GM19025 (cell line): ENCODE results near the gene DPH5.
"Not testable (repeated sequence)": the region's sequence is repeated elsewhere in the genome, so short reads cannot be mapped to it uniquely, and the experiment has no call there.

Experiments used
- ATAC-seq: cut with Tn5 transposase; IDR thresholded peaks from one replicate; pipeline ENCODE4 v1.9.1; 2021; ENCODE audit warnings: mild to moderate bottlenecking, low read depth, moderate library complexity; ENCODE audit not compliant: unreplicated experiment

The DPH5 gene

DNA sequence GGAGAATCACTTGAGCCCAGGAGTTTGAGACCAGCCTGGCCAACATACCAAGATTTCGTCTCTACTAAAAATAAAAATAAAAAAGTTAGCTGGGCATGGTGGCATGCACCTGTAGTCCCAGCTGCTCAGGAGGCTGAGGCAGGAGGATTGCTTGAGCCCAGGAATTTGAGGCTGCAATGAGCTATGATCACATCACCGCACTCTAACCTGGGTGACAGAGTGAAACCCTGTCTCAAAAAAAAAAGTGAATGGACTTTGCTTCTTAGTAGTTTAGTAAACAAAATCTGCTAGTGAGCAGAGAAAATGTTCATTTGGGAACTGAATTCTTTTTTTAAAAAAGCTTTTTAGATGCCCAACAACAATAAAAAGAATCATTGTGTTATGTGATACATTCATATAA, 6.5 kb upstream of the DPH5 start:
- ATAC-seq = not testable (repeated sequence)

- no peak for ATAC-seq
These were observed 5.3 kb upstream of the DPH5 start for GRCh38 chr1:101030881-101031280.

GRCh38 chr1:101029184-101029583, 3.6 kb upstream of the DPH5 start:
- no peak for ATAC-seq

DNA sequence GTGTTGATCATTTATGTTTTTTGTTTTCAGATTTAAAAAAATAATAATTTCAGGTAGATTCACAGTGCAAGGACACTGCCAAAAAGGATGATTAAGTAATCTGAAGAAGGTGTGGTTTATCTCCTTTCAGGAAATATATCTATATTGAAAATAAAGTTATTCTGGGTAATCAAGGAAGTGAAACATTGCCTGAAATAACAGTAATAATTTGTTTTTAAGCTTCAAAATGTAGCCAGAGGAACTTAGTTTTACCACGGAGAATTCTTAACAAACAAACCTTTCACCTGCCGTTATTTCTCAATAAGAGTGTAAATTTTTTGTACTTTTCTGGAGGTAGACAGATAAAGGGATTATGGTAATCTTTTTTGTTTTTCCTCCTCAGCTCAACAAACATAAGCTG, 2.9 kb upstream of the DPH5 start:
- ATAC-seq = no peak

DNA sequence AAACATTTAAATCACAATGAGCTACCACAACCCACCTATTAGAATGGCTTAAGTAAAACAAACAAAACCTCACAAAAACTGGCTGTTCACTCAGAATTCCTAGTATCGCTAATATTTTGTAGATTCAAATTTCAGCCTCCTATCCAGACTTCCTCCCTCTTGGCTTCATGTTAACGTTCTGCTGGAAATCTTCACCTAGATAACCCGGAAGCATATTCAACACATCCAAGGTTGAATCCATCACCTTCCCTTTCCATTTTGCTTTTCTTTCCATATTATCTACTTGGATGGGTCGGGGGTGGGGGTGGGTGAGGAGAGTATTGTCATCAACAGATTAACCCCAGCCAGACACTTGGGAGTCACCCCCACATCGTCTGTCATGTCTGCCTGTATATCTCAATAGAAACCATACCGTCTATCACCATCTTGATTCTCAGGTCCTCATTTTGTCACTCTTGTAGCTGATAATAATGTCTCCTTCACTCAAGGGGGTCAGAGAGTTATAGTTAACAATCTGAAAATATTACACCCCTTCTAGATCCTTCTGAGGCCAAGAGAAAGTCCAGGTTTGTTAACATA, 1.7 kb upstream of the DPH5 start:
- no peak for ATAC-seq

DNA sequence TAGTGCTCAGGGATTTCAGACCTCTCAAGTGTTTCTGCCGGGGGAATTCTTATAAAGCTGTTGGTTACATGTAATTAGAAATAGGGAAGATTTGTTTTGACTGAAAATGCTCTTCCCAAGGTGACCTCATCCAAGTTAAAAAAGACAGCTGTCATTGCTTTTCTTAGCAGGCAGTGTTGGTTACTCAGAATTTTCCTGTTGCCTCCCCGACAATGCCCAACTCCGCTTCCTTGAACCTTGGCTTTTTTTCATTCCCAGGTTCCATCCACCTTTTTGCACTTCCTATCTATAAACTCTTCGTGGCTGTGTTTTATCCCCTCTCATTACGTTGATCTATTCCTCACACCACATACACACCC, 825 bp upstream of the DPH5 start:
- ATAC-seq = no peak

GRCh38 chr1:101025283-101025656, 314 bp downstream of the DPH5 start:
- peak; percentile 24 for ATAC-seq

- ATAC-seq = no peak
These were observed 3.3 kb downstream of the DPH5 start for GRCh38 chr1:101022294-101022693.

DNA sequence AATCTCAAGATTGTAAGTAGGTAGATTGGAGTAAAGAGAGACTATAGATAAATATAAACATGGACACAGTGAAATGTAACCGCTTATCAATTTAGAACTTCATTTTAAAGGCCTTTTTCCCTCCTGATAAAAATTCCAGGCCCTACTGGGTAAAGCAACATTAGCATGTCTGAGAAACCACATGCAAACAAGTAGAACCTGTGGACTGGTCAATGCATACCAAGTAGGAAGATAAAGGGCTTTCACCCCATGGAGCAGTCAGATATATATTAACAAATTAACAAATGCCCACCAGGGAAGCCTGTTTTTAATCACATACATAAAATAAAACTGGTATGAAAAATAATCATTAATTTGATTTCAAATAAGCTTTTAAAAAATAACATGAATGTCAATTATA, 8.1 kb downstream of the DPH5 start:
- no peak for ATAC-seq

GRCh38 chr1:101013776-101014175, 11.8 kb downstream of the DPH5 start:
- no peak for ATAC-seq

DNA sequence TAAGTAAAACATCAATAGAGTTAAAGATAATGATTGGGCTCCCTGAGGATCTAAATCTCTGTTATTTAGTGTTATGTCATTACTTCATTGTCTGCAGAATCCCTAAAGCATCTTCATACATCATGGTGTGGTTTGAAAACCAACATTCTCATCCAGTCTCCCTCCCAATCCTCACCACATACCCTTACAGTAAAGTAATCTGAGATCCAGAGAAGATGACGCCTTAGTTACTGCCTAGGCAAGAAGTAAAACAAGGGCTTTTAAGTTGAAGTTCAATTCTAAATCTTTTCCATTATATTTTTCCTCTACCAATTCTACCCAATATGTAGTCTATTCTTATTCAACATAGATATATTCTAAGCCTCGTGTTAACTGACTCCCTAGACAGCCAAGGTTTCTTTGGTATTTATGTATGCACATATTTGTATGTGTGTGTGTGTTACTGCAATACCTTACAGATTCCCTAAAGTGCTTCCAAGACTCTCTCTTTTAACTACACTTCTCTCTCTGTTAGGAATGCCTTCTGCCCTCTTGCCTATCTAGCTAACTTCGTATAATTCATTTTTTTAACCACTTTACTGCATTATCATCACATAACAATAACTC, 17.3 kb downstream of the DPH5 start:
- ATAC-seq = no peak

DNA sequence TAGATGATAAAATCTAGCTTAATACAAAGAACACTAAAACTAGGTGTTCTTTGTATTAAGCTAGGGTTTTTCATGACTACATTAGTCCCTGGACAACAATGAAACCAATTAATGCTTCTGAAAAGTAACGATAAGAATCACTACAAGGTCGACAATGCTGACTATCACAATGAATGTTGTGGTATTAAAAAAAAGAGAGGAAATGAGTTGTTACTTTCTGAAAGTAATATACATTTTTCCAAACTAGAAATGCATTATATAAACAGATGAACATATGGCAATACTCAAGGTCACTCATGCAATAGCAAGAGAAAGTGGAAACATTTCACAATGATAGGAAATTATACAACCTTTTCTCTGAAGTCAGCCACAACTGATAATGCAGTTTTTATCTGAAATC, 19.0 kb downstream of the DPH5 start:
- ATAC-seq = no peak

- ATAC-seq = no peak
These were observed 19.7 kb downstream of the DPH5 start for GRCh38 chr1:101005871-101006270.

DNA sequence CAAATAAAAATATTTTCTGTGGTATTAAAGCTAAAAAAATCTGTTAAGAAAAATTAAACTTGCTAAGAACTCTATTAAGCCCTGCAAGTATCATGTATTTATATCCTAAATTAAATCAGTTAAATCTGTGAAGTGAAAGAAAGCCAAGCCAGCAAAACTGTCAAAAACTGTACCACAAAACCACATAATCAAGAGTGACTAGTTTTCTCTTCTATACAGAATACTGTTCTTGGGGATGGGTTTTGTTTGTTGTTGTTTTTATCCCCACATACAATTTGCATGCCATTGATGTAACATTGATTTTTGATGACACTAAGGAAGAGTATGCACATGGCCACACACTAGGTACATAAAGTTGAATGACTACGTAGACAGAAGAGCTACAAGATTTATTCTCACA, 20.4 kb downstream of the DPH5 start:
- ATAC-seq = no peak

- ATAC-seq = no peak
These were observed 20.9 kb downstream of the DPH5 start for GRCh38 chr1:101004670-101005069.

DNA sequence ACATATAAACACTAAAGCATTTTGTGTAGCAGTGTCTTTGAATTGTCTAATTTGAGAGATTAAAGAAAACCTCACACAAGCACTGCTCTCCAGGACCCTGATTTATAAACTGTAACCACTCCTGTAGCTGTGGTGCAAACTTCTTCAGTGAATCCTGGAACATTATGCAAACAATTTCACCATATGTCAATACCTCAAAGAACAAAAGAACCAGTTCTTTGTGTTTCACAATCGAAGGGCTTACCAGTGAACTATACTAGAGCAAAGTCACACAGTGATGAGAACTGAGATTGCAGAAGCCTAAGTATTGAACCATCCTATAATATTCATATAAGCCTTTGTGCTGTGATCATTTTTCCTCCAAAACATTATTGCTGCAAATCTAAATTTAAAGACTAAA, 21.5 kb downstream of the DPH5 start:
- no peak for ATAC-seq

DNA sequence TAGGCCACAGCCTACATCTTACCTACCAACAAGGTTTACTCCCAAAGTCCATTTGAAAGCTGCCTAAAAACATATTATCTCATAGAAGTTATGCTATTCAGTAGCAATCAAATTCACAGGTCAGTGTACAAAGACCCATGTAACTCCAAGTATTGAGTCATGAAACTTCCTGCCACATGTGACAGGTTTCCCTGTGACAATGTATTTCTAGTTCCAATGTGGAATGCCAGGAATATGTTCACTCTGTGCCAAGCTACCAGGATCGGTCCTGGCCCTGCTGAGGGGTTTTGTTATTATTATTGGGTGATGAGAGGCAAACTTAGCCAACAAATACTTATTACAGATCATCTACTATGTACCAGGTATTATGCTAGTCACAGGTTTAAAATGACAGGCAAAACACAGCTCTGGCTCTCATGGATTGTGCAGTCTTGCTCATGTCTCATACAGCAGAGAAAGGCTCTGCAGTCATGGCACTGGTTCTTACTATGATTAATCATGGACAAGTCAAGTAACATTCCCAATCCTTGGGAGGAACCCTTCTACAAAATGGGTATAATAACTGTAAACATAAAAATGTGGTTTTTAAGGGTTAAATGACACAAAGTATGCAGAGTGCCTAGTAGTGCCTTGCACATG, 22.5 kb downstream of the DPH5 start:
- no peak for ATAC-seq

DNA sequence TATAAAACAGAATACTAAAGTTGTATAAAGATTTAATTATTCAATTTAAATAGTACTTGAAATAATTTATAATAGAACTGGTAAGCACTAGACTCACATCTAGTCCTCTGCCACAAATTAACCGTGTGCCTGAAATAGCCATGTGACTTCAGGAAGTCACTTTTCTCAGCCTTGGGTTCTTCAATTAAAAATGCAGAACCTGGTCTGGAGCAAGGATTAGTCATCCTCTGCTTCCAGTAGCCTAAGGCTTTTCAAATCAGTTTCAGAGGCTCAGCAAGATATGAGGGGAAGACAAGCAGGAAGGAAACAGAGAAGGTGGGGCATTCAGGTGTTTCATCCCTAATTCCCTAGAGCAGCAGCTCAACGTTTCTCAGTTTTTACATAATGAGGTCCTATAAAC, 23.0 kb downstream of the DPH5 start:
- no peak for ATAC-seq

DNA sequence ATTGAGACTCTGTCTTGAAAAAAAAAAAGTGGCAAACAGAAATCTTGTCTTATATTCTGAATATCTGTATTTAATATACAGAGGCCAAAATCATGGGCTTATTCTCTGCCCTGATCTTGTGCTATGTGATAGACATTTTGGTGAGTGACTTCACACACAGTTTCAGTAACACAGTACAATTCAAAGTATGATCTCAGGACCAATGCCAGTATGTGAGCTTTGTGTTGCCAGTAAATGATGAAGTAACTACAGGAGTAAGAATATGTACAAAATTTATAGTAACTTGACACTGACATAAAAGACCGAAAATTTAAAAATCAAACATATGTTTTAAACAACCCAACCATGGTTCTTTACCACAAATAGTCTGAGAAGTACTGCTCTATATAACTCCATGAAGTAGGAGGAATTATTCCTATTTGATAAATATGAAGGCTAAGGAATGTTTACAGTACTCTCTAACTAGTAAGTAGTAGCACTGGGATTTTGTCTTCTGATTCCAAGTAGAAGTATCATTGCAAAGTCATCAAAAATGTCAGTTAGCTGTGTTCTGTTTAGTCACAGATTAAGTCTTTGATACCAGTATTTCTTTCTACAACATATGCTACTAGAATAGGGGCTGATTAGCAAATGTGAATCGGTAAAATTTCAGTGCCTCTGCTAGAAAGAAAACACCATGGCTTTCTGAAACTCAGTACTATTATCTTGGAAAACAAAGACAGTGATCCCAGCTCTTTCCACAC, 25.3 kb downstream of the DPH5 start:
- ATAC-seq = no peak

- ATAC-seq = no peak
These were observed 27.2 kb downstream of the DPH5 start for GRCh38 chr1:100998426-100998825.

DNA sequence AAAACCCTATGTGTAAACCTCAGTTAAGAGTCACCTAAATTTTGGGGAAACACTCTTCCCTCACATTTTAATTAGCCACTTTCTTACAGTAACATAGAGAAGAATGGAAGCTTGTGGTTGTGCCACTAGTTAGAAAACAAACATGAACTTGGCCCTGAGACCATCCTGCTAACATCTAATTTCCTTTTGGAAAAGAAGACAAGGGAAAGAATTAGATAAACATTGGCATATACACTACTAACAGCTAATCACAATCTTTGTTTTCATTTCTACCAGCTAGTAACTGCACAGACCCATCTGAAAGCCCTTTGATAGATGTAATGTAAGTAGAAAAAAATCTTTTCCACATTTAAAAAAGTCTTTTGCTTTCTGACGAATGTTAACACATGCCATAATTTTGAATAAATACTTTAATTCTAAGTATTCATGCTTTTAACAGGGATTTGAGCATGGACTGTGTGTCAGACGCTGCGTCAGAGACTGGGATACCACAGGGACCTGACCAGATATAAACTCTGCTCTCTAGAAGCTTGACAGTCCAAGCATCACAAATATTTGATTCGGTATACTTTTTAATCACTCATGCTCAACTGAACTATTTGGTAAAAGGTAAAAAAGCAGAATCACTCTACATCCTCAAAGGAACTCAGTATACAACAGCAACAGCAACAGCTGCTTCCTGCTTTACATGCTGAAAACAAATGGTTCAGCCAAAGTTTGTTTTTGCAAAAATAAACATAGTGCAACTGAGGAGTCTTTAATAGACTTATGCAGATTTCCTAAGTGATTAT, 30.2 kb downstream of the DPH5 start:
- no peak for ATAC-seq
